ENCODE results near the gene ATP9B.

ATP9B gene

DNA sequence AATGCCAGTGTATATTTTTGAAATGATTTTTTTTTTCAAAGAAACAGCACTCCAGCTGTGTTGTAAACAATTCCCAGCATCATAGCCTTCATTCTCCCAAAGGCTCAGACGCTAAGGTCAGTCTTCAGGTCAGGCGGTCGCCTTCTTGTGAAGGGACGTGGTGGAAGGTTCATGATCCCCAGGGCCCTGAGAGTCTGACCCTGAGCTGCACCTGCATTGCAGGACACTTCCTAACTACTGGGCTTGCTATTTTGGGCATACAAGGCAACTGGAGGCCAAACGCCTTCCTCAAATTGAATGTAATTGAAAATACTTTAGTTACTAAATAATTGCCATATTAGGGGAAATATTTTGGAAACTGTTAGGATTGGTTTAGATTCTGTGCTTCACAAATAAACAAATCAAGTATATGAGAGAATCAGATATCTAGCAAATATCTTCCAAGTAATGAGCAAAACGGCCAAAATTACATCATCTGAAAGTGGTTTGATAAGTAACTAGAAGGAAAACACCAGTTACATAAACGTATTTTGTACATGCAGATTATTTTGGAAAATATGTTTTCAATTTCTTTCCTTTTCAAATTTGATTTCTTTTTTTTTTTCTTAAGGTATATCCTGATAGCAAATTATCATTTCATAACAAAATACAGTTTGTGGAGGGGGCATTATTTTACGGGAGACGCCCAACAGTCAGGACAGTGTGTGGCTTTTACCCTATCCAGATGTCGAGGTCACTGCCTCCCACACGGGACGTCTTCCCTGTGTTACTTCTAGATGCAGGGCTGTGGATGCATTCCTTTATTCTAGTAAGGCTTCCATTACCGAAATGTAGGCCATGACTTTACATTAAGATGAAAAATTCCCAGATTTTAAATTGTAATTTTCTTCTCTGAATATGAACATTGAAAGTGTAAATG lies 136.0 kb downstream of the ATP9B start:
- H3K27ac ChIP-seq = no peak overlapping the region
- TF ChIP-seq ZFX (IDR thresholded peaks at IDR 0.05) (no peak), CTCF (conservative IDR thresholded peaks at IDR 0.05) (no peak)

GRCh38 chr18:79206444-79206843 lies 137.2 kb downstream of the ATP9B start:
- H3K27ac ChIP-seq = no peak overlapping the region
- TF ChIP-seq ZFX (IDR thresholded peaks at IDR 0.05) (no peak), CTCF (conservative IDR thresholded peaks at IDR 0.05) (no peak)

- TF ChIP-seq CTCF (conservative IDR thresholded peaks at IDR 0.05) = no peak
- TF ChIP-seq ZFX (IDR thresholded peaks at IDR 0.05) = no peak
- no peak overlapping the region for H3K27ac ChIP-seq
Measured at GRCh38 chr18:79208906-79209305, 139.7 kb downstream of the ATP9B start.

GRCh38 chr18:79210002-79210910 lies 141.1 kb downstream of the ATP9B start:
- H3K27ac ChIP-seq = no peak overlapping the region
- TF ChIP-seq CTCF (conservative IDR thresholded peaks at IDR 0.05) (no peak), ZFX (IDR thresholded peaks at IDR 0.05) (no peak)

DNA sequence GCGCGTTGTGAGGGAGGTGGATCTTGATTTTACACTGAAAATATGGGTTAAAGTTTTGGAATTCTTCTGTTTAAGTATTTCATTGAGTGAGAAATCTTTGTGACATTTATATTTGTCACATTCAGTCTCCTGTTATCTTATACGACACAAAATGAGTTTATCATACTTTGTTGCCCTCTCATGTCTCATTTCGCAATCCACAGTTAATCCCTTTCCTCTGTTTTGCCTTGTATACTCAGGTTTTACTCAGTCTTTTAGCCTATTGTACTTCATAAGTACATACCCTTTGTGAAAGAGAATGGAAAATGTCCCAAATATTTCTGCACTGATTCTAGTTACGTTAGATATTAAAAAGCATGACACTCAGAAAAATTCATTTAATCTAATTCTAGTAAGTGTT lies 142.7 kb downstream of the ATP9B start:
- no peak overlapping the region for H3K27ac ChIP-seq
- TF ChIP-seq CTCF (conservative IDR thresholded peaks at IDR 0.05) (no peak), ZFX (IDR thresholded peaks at IDR 0.05) (no peak)

DNA sequence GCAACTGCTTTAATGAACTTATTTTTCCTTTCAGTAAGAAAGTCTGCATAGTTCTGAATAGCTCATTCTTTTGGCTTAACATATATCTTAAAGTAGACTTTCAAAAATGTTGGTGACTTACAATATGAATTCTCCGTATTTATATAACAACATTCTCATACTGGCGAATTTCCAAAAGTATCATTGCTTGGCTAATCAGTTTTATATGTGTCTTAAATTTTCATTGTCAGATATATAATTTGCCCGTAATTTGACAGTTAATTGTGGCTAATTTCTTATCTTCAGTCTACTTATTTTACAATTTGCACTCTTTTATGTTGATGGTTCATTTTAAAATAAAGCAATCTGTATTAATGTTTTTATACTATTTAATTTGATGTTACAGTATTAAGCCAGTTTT lies 144.9 kb downstream of the ATP9B start:
- H3K27ac ChIP-seq = no peak overlapping the region
- TF ChIP-seq ZFX (IDR thresholded peaks at IDR 0.05) (no peak), CTCF (conservative IDR thresholded peaks at IDR 0.05) (no peak)

GRCh38 chr18:79216176-79216575 lies 147.0 kb downstream of the ATP9B start:
- TF ChIP-seq CTCF (conservative IDR thresholded peaks at IDR 0.05) = no peak
- no peak for TF ChIP-seq ZFX (IDR thresholded peaks at IDR 0.05)
- no peak overlapping the region for H3K27ac ChIP-seq
